Stimulated activated naive B cell treated with anti-CD40 and anti-IgM and Interleukin-4, amounts not matched to agents 10 μg/mL and 1 μg/mL and 100 μg/mL, for 72 hours (primary cell): Measurements from ENCODE around the gene GTF2F2.

Experiments
- ATAC-seq, 2 donors: fragments of 150-1000 bp; cut with Tn5 transposase; replicated peaks; 2 replicates each; pipeline ENCODE4 v1.10.0; 2021; ENCODE audit warnings: moderate library complexity in 1 of 2
- DNase-seq: peaks from one replicate; pipeline ENCODE4 v3.0.0; 2021
- H3K27ac Mint-ChIP-seq: one replicate; pipeline ENCODE4 v1.8.0; 2022; ENCODE audit warnings: mild to moderate bottlenecking, mixed read lengths
- H3K27me3 Mint-ChIP-seq, 2 donors: one replicate each; pipeline ENCODE4 v1.8.0; 2022; ENCODE audit warnings: mixed read lengths in 2 of 2
- H3K36me3 Mint-ChIP-seq, 2 donors: one replicate each; pipeline ENCODE4 v1.8.0; 2022; ENCODE audit warnings: mixed read lengths in 2 of 2, mild to moderate bottlenecking in 1 of 2
- H3K4me1 Mint-ChIP-seq, 2 donors: one replicate each; pipeline ENCODE4 v1.8.0; 2022; ENCODE audit warnings: mixed read lengths in 2 of 2, mild to moderate bottlenecking in 1 of 2
- H3K4me3 Mint-ChIP-seq, 2 donors: one replicate each; pipeline ENCODE4 v1.8.0; 2022; ENCODE audit warnings: mild to moderate bottlenecking in 2 of 2, mixed read lengths in 2 of 2, moderate library complexity in 1 of 2
- H3K9me3 Mint-ChIP-seq, 2 donors: one replicate each; pipeline ENCODE4 v1.8.0; 2022; ENCODE audit warnings: mixed read lengths in 2 of 2, mild to moderate bottlenecking in 1 of 2

Gene GTF2F2

GRCh38 chr13:45254396-45254795, 134.1 kb downstream of the GTF2F2 start:
- H3K27ac Mint-ChIP-seq = no peak overlapping the region
- H3K9me3 Mint-ChIP-seq = no peaks in the 10 kb centered on the region
- peaks cover 19 to 20% of the 10 kb centered on the region in 2 donors for H3K36me3 Mint-ChIP-seq
- H3K4me3 Mint-ChIP-seq = no peak overlapping the region
- peaks cover 2 to 7% of the 10 kb centered on the region in 2 donors for H3K4me1 Mint-ChIP-seq
- no peaks in the 10 kb centered on the region for H3K27me3 Mint-ChIP-seq
- DNase-seq = no peak
- ATAC-seq = no peak

GRCh38 chr13:45255247-45255987, 135.1 kb downstream of the GTF2F2 start:
- Mint-ChIP-seq H3K9me3 (no peaks in the 10 kb centered on the region), H3K4me3 (no peak overlapping the region), H3K4me1 (peaks cover 2 to 7% of the 10 kb centered on the region in 2 donors), H3K36me3 (peaks cover 14 to 20% of the 10 kb centered on the region in 2 donors), H3K27ac (no peak overlapping the region), H3K27me3 (no peaks in the 10 kb centered on the region)
- ATAC-seq = no peak
- DNase-seq = no peak

GRCh38 chr13:45256254-45256653, 135.9 kb downstream of the GTF2F2 start:
- DNase-seq (no peak), ATAC-seq (no peak)
- no peaks in the 10 kb centered on the region for H3K9me3 Mint-ChIP-seq
- H3K36me3 Mint-ChIP-seq = peaks cover 13 to 24% of the 10 kb centered on the region in 2 donors
- H3K4me1 Mint-ChIP-seq = peaks cover 2 to 7% of the 10 kb centered on the region in 2 donors
- H3K27me3 Mint-ChIP-seq = no peaks in the 10 kb centered on the region
- H3K4me3 Mint-ChIP-seq = no peak overlapping the region
- no peak overlapping the region for H3K27ac Mint-ChIP-seq

GRCh38 chr13:45257638-45258333, 137.5 kb downstream of the GTF2F2 start:
- ATAC-seq = no peak
- Mint-ChIP-seq H3K36me3 (peaks cover 13 to 24% of the 10 kb centered on the region in 2 donors), H3K27ac (no peak overlapping the region), H3K27me3 (no peaks in the 10 kb centered on the region), H3K4me3 (no peak overlapping the region), H3K9me3 (no peaks in the 10 kb centered on the region), H3K4me1 (peaks cover 2 to 7% of the 10 kb centered on the region in 2 donors)
- DNase-seq = no peak

GRCh38 chr13:45258334-45258675, 138.0 kb downstream of the GTF2F2 start:
- Mint-ChIP-seq H3K4me1 (peaks cover 2 to 7% of the 10 kb centered on the region in 2 donors), H3K27me3 (no peaks in the 10 kb centered on the region), H3K36me3 (peaks cover 10 to 24% of the 10 kb centered on the region in 2 donors), H3K27ac (no peak overlapping the region), H3K4me3 (no peak overlapping the region), H3K9me3 (no peaks in the 10 kb centered on the region)
- DNase-seq = no peak
- no peak for ATAC-seq

GRCh38 chr13:45267215-45267614, 146.9 kb downstream of the GTF2F2 start:
- Mint-ChIP-seq H3K9me3 (no peaks in the 10 kb centered on the region), H3K27me3 (no peaks in the 10 kb centered on the region), H3K4me3 (no peak overlapping the region), H3K36me3 (peaks cover 15 to 18% of the 10 kb centered on the region in 2 donors), H3K27ac (no peak overlapping the region), H3K4me1 (peaks cover 0 to 5% of the 10 kb centered on the region in 2 donors)
- no peak for DNase-seq
- no peak for ATAC-seq

- Mint-ChIP-seq H3K36me3 (peaks cover 16% of the 10 kb centered on the region in 2 donors), H3K9me3 (no peaks in the 10 kb centered on the region), H3K27me3 (no peaks in the 10 kb centered on the region), H3K27ac (peak overlapping the region; percentile 39), H3K4me3 (no peak overlapping the region), H3K4me1 (peaks cover 0 to 5% of the 10 kb centered on the region in 2 donors)
- ATAC-seq (no peak), DNase-seq (no peak)
Measured at GRCh38 chr13:45269204-45269603, 148.9 kb downstream of the GTF2F2 start.

- ATAC-seq = no peak
Measured at GRCh38 chr13:45276913-45277312, 156.6 kb downstream of the GTF2F2 start.

GRCh38 chr13:45278096-45278645, 157.9 kb downstream of the GTF2F2 start:
- H3K4me3 Mint-ChIP-seq = no peak overlapping the region
- peaks cover 14 to 23% of the 10 kb centered on the region in 2 donors for H3K4me1 Mint-ChIP-seq
- peaks cover 25 to 50% of the 10 kb centered on the region in 2 donors for H3K36me3 Mint-ChIP-seq
- ATAC-seq (no peak), DNase-seq (no peak)
- H3K27me3 Mint-ChIP-seq = no peaks in the 10 kb centered on the region
- H3K9me3 Mint-ChIP-seq = peaks cover 6% of the 10 kb centered on the region in 2 donors
- H3K27ac Mint-ChIP-seq = no peak overlapping the region

More at GRCh38 chr13:45276913-45277312, 156.6 kb downstream of the GTF2F2 start:
- Mint-ChIP-seq H3K27me3 (no peaks in the 10 kb centered on the region), H3K27ac (peak overlapping the region; percentile 65), H3K4me3 (no peak overlapping the region), H3K4me1 (peaks cover 14 to 23% of the 10 kb centered on the region in 2 donors), H3K9me3 (peaks cover 6% of the 10 kb centered on the region in 2 donors), H3K36me3 (peaks cover 28 to 45% of the 10 kb centered on the region in 2 donors)
- DNase-seq = no peak

- Mint-ChIP-seq H3K9me3 (peaks cover 6% of the 10 kb centered on the region in 2 donors), H3K4me1 (peaks cover 14 to 23% of the 10 kb centered on the region in 2 donors), H3K36me3 (peaks cover 24 to 46% of the 10 kb centered on the region in 2 donors), H3K4me3 (no peak overlapping the region), H3K27me3 (no peaks in the 10 kb centered on the region), H3K27ac (peak overlapping the region; percentile 16)
- no peak for DNase-seq
- no peak for ATAC-seq
Measured at GRCh38 chr13:45280011-45280410, 159.7 kb downstream of the GTF2F2 start.

GRCh38 chr13:45280751-45281634, 160.7 kb downstream of the GTF2F2 start:
- peak; percentile 99 to 100 for ATAC-seq
- Mint-ChIP-seq H3K9me3 (peaks cover 6% of the 10 kb centered on the region in 2 donors), H3K4me3 (no peak overlapping the region), H3K4me1 (peaks cover 14 to 23% of the 10 kb centered on the region in 2 donors), H3K27me3 (no peaks in the 10 kb centered on the region), H3K27ac (no peak overlapping the region), H3K36me3 (peaks cover 31 to 49% of the 10 kb centered on the region in 2 donors)
- DNase-seq = peak; percentile 62

- no peak overlapping the region for H3K27ac Mint-ChIP-seq
- no peak for ATAC-seq
Measured at GRCh38 chr13:45282994-45283393, 162.7 kb downstream of the GTF2F2 start.

GRCh38 chr13:45289936-45290563, 169.7 kb downstream of the GTF2F2 start:
- Mint-ChIP-seq H3K4me3 (no peak overlapping the region), H3K36me3 (peaks cover 19 to 32% of the 10 kb centered on the region in 2 donors), H3K27me3 (no peaks in the 10 kb centered on the region), H3K27ac (no peak overlapping the region), H3K9me3 (no peaks in the 10 kb centered on the region), H3K4me1 (peaks cover 0 to under 1% of the 10 kb centered on the region in 2 donors)
- DNase-seq (no peak), ATAC-seq (no peak)

More at GRCh38 chr13:45282994-45283393, 162.7 kb downstream of the GTF2F2 start:
- DNase-seq = no peak
- peaks cover 25 to 41% of the 10 kb centered on the region in 2 donors for H3K36me3 Mint-ChIP-seq
- no peak overlapping the region for H3K4me3 Mint-ChIP-seq
- H3K4me1 Mint-ChIP-seq = peaks cover 7 to 13% of the 10 kb centered on the region in 2 donors
- no peaks in the 10 kb centered on the region for H3K27me3 Mint-ChIP-seq
- no peaks in the 10 kb centered on the region for H3K9me3 Mint-ChIP-seq
